Heart left ventricle (tissue), 13 donors: ENCODE results near the gene TMEM132D.

Experiments
- CTCF ChIP-seq, 12 donors: fragments of 200-600 bp; sonication (generic) in 4 of 12; IDR thresholded peaks; one replicate each; pipeline versions ENCODE4 v1.5.0 to v1.8.0; 2018 to 2022; ENCODE audit warnings: antibody characterized with exemption in 12 of 12, mild to moderate bottlenecking in 5 of 12
- POLR2A ChIP-seq, 2 donors: fragments of 450-650 bp; IDR thresholded peaks; one replicate each; pipeline ENCODE4 v1.6.1; 2017; ENCODE audit warnings: antibody characterized with exemption in 2 of 2, mild to moderate bottlenecking in 2 of 2, moderate library complexity in 2 of 2
- donor health status: ischemic (EF 13 %, LVEDD 7.1; RV severe dilation, severe dysfunction).
- donor health status: DM: no; HTN: yes; CAD: no.
- donor health status: DM: no; HTN: no; CAD: no.
- donor health status: ischemic (EF 25% LVEDD 6.9; RV normal size, moderate dysfunction).
- donor health status: ischemic (EF 25% LVEDD 5.7; RV mildly dilated, moderate dysfunction).
- donor health status: ischemic (EF 35%, LVEDD 5.7; RV mildly dilated, moderate dysfunction).
- donor health status: nonischemic (EF 11% LVEDD 7.7; RV severe dilation, severe dysfunction).
- donor health status: DM: yes; HTN: yes; CAD: no.
- donor health status: PGD.
- donor health status: ischemic (EF 29% LVEDD 5.4; RV normal size, mild dysfunction).
- donor health status: nonischemic (EF 23%, LVEDD 6.1; RV moderate dilation, normal function).

- TF ChIP-seq POLR2A (IDR thresholded peaks at IDR 0.05), result no peak
- no peak for TF ChIP-seq CTCF (IDR thresholded peaks at IDR 0.05)
Observed at GRCh38 chr12:129927316-129927900, 23.6 kb upstream of the TMEM132D start.
